IMR-90 (cell line): Measurements from ENCODE around the gene PBX4. TPM values are rescaled to one million over a fixed set of nuclear protein-coding genes. Genes with fewer than 3 reads are reported as not detected.

Source experiments
- ATAC-seq: fragments of 200-7000 bp; cut with Tn5 transposase; 2 replicates; pipeline ENCODE4 v1.9.1; 2020; ENCODE audit warnings: low read depth, mild to moderate bottlenecking, moderate library complexity
- BruUV-seq: library from RNA; stranded (reverse); fragments of 400-500 nt; replicated peaks from 2 replicates; lab custom pipeline; 2021; lab: Mats Ljungman, UMichigan
- CTCF ChIA-PET: fragments of 300-600 bp; formaldehyde crosslinking; extraction: SDS; loops from one replicate; lab custom pipeline; 2021; ENCODE audit warnings: antibody characterized with exemption; lab: Yijun Ruan, JAX
- POLR2A ChIA-PET: fragments of 300-600 bp; sonication (Branson Sonifier 250); formaldehyde crosslinking; loops from one replicate; lab custom pipeline; 2022; ENCODE audit warnings: antibody characterized with exemption; ENCODE audit not compliant: unreplicated experiment; lab: Charles Lee
- DNase-seq: peaks from one replicate; pipeline ENCODE4 v3.0.0; 2013
- H2AFZ ChIP-seq: replicated peaks from 2 replicates; pipeline ENCODE3; 2013; ENCODE audit warnings: low read length, mild to moderate bottlenecking; ENCODE audit not compliant: poor library complexity
- H2AK5ac ChIP-seq: 2 replicates; pipeline ENCODE4 v1.6.1; 2013; ENCODE audit warnings: low read depth, low read length, inconsistent platforms
- H2AK9ac ChIP-seq: replicated peaks from 2 replicates; pipeline ENCODE3; 2013; ENCODE audit warnings: mild to moderate bottlenecking, low read depth, low read length, moderate library complexity; ENCODE audit not compliant: poor library complexity
- H2BK120ac ChIP-seq: 2 replicates; pipeline ENCODE4 v1.6.1; 2013; ENCODE audit warnings: low read depth, low read length, inconsistent platforms
- H2BK15ac ChIP-seq: 3 replicates; pipeline ENCODE4 v1.6.1; 2013; ENCODE audit warnings: low read depth, low read length, inconsistent platforms
- H2BK20ac ChIP-seq: 2 replicates; pipeline ENCODE4 v1.6.1; 2013; ENCODE audit warnings: low read depth, mild to moderate bottlenecking, inconsistent platforms, low read length, moderate library complexity
- H2BK5ac ChIP-seq: 2 replicates; pipeline ENCODE4 v1.6.1; 2013; ENCODE audit warnings: mild to moderate bottlenecking, low read depth, low read length, inconsistent platforms; ENCODE audit not compliant: poor library complexity, severe bottlenecking
- H3K14ac ChIP-seq: replicated peaks from 2 replicates; pipeline ENCODE4 v1.6.1; 2013; ENCODE audit warnings: low read depth, low read length, inconsistent platforms
- H3K18ac ChIP-seq: 2 replicates; pipeline ENCODE4 v1.6.1; 2013; ENCODE audit warnings: low read depth, low read length, control low read depth
- H3K23ac ChIP-seq: 2 replicates; pipeline ENCODE4 v1.6.1; 2013; ENCODE audit warnings: low read depth, low read length, inconsistent platforms
- H3K27ac ChIP-seq: 2 replicates; pipeline ENCODE4 v1.5.1; 2013; ENCODE audit warnings: mild to moderate bottlenecking, control low read depth, low read length; ENCODE audit not compliant: insufficient read depth
- H3K27me3 ChIP-seq: 2 replicates; pipeline ENCODE4 v1.6.1; 2013; ENCODE audit warnings: low read length; ENCODE audit not compliant: control insufficient read depth, insufficient read depth
- H3K36me3 ChIP-seq: 2 replicates; pipeline ENCODE4 v1.6.1; 2013; ENCODE audit warnings: low read length, mixed read lengths; ENCODE audit not compliant: control insufficient read depth, insufficient read depth
- H3K4ac ChIP-seq: 2 replicates; pipeline ENCODE4 v1.6.1; 2013; ENCODE audit warnings: low read depth, low read length, inconsistent platforms
- H3K4me1 ChIP-seq: 2 replicates; pipeline ENCODE4 v1.6.1; 2013; ENCODE audit warnings: low read length, mixed read lengths; ENCODE audit not compliant: control insufficient read depth, insufficient read depth
- H3K4me2 ChIP-seq: 2 replicates; pipeline ENCODE4 v1.6.1; 2013; ENCODE audit warnings: low read depth, mild to moderate bottlenecking, control low read depth, low read length, moderate library complexity
- H3K4me3 ChIP-seq: 2 replicates; pipeline ENCODE4 v1.5.1; 2013; ENCODE audit warnings: low read depth, mild to moderate bottlenecking, control low read depth, low read length, moderate library complexity; ENCODE audit not compliant: insufficient read depth
- H3K56ac ChIP-seq: 2 replicates; pipeline ENCODE4 v1.6.1; 2013; ENCODE audit warnings: low read length, inconsistent platforms; ENCODE audit not compliant: insufficient read depth; ENCODE audit errors: extremely low read depth
- H3K79me1 ChIP-seq, 2 experiments: 2 replicates each; pipeline ENCODE4 v1.6.1; 2013; ENCODE audit warnings: low read length in 2 of 2, inconsistent platforms in 1 of 2, low read depth in 1 of 2
- H3K9ac ChIP-seq: 2 replicates; pipeline ENCODE4 v1.6.1; 2013; ENCODE audit warnings: low read depth, low read length, control low read depth
- H3K9me1 ChIP-seq: 2 replicates; pipeline ENCODE4 v1.6.1; 2013; ENCODE audit warnings: low read length, inconsistent platforms; ENCODE audit not compliant: insufficient read depth
- H3K9me3 ChIP-seq: 2 replicates; pipeline ENCODE4 v1.6.1; 2013; ENCODE audit warnings: low read length; ENCODE audit not compliant: control insufficient read depth, insufficient read depth
- H4K20me1 ChIP-seq: 2 replicates; pipeline ENCODE4 v1.6.1; 2013; ENCODE audit warnings: low read length, inconsistent platforms; ENCODE audit not compliant: insufficient read depth
- H4K5ac ChIP-seq: 2 replicates; pipeline ENCODE4 v1.6.1; 2013; ENCODE audit warnings: mild to moderate bottlenecking, low read depth, low read length, control low read depth
- H4K8ac ChIP-seq, 2 experiments: 2 replicates each; pipeline ENCODE4 v1.6.1; 2013; ENCODE audit warnings: low read depth in 2 of 2, low read length in 2 of 2, control low read depth in 1 of 2, inconsistent platforms in 1 of 2
- H4K91ac ChIP-seq: 2 replicates; pipeline ENCODE4 v1.6.1; 2013; ENCODE audit warnings: low read depth, low read length, inconsistent platforms; ENCODE audit not compliant: insufficient read depth
- CEBPB ChIP-seq: IDR thresholded peaks from 2 replicates; pipeline ENCODE4 v1.6.1; 2012; ENCODE audit warnings: low read depth, low read length, improper control_type of control experiment
- CHD1 ChIP-seq: IDR thresholded peaks from 2 replicates; pipeline ENCODE4 v1.6.1; 2012; ENCODE audit warnings: low read depth, low read length, improper control_type of control experiment
- ELK1 ChIP-seq: fragments of 150-350 bp; IDR thresholded peaks from 2 replicates; pipeline ENCODE4 v1.6.1; 2016; ENCODE audit warnings: low read depth, mild to moderate bottlenecking, low read length, moderate library complexity, borderline replicate concordance
- FOS ChIP-seq: fragments of 150-350 bp; IDR thresholded peaks from 2 replicates; pipeline ENCODE4 v1.6.1; 2016; ENCODE audit warnings: low read depth, low read length
- MAFK ChIP-seq: IDR thresholded peaks from 2 replicates; pipeline ENCODE4 v1.6.1; 2012; ENCODE audit warnings: low read depth, low read length, improper control_type of control experiment
- MAZ ChIP-seq: IDR thresholded peaks from 2 replicates; pipeline ENCODE4 v1.6.1; 2012; ENCODE audit warnings: low read depth, mild to moderate bottlenecking, low read length, improper control_type of control experiment, moderate library complexity, borderline replicate concordance
- MXI1 ChIP-seq: IDR thresholded peaks from 2 replicates; pipeline ENCODE4 v1.6.1; 2012; ENCODE audit warnings: low read depth, mild to moderate bottlenecking, low read length, moderate library complexity, borderline replicate concordance
- NFE2L2 ChIP-seq: fragments of 150-350 bp; IDR thresholded peaks from 2 replicates; pipeline ENCODE4 v1.6.1; 2016; ENCODE audit warnings: low read depth, mild to moderate bottlenecking, low read length
- POLR2A ChIP-seq: IDR thresholded peaks from 2 replicates; pipeline ENCODE4 v1.6.1; 2012; ENCODE audit warnings: mild to moderate bottlenecking, low read depth, low read length
- RAD21 ChIP-seq: IDR thresholded peaks from 2 replicates; pipeline ENCODE4 v1.6.1; 2012; ENCODE audit warnings: low read length, improper control_type of control experiment
- SMC3 ChIP-seq: fragments of 150-350 bp; IDR thresholded peaks from 2 replicates; pipeline ENCODE4 v1.6.1; 2016; ENCODE audit warnings: low read depth, mild to moderate bottlenecking, antibody characterized with exemption, low read length, moderate library complexity
- WGBS, 2 experiments: methylation state at CpG; one replicate each; pipeline versions ENCODE4 v1.1.5 to v1.1.7; 2013; ENCODE audit warnings: missing lambda C conversion rate in 2 of 2; ENCODE audit not compliant: insufficient read length in 1 of 2; ENCODE audit errors: extremely low coverage in 2 of 2; 5-methylcytosine and 5-hydroxymethylcytosine counted together
- dilution Hi-C: fragments of 300-500 bp; cut with HindIII; formaldehyde crosslinking; loops from one replicate; pipeline ENCODE4 v1.14.3; 2018; ENCODE audit warnings: low sequenced_read_pairs; ENCODE audit not compliant: unreplicated experiment
- in situ Hi-C: fragments of 300-500 bp; cut with MboI; formaldehyde crosslinking; loops from 3 replicates; pipeline ENCODE4 v1.14.3; 2019; ENCODE audit warnings: low sequenced_read_pairs, inconsistent platforms, mixed read lengths
- intact Hi-C: fragments of 100-400 bp; cut with micrococcal nuclease; formaldehyde crosslinking; loops from 2 replicates; pipeline ENCODE4 v1.10.0; 2022
- polyA plus RNA-seq, 3 experiments: library from polyadenylated mRNA; depleted of rRNA; stranded (reverse); fragments of >200 nt; gene quantifications; 2 replicates each; pipeline ENCODE4 v1.2.3, GENCODE V29; 2012; ENCODE audit warnings: low replicate concordance in 1 of 3
- total RNA-seq: library from RNA; depleted of rRNA; stranded (reverse); fragments of >200 nt; gene quantifications from 2 replicates; pipeline ENCODE4 v1.2.3, GENCODE V29; 2012
- TF ChIP-seq, protein P1 (sequence below): conservative IDR thresholded peaks from 2 replicates; pipeline ENCODE4 v1.5.1; 2012; ENCODE audit warnings: mild to moderate bottlenecking, low read depth, low read length, improper control_type of control experiment

Gene PBX4
- total and polyA plus RNA-seq, 2 of the 4 experiments (the other 2 are of a cell fraction), result 0.90 to 2.9 TPM

GRCh38 chr19:19650331-19650730 lies 31.8 kb upstream of the PBX4 start:
- H2BK20ac ChIP-seq, result no peak overlapping the region
- no peak overlapping the region for H4K8ac ChIP-seq
- no peaks in the 10 kb centered on the region for H3K9me3 ChIP-seq
- ATAC-seq (no peak), DNase-seq (no peak)
- no peak overlapping the region for H3K14ac ChIP-seq
- no peak overlapping the region for H2AK9ac ChIP-seq
- no peaks in the 10 kb centered on the region for H3K27me3 ChIP-seq
- H3K4me1 ChIP-seq, result no peaks in the 10 kb centered on the region
- H3K56ac ChIP-seq, result no peak overlapping the region
- no peak overlapping the region for H3K27ac ChIP-seq
- H2BK120ac ChIP-seq, result no peak overlapping the region
- H4K5ac ChIP-seq, result no peak overlapping the region
- BruUV-seq, result no TSS peak
- no peak overlapping the region for H2AK5ac ChIP-seq
- dilution Hi-C loops (no loop called here), intact Hi-C loops (no loop called here), in situ Hi-C loops (no loop called here)
- TF ChIP-seq, protein P1, sequence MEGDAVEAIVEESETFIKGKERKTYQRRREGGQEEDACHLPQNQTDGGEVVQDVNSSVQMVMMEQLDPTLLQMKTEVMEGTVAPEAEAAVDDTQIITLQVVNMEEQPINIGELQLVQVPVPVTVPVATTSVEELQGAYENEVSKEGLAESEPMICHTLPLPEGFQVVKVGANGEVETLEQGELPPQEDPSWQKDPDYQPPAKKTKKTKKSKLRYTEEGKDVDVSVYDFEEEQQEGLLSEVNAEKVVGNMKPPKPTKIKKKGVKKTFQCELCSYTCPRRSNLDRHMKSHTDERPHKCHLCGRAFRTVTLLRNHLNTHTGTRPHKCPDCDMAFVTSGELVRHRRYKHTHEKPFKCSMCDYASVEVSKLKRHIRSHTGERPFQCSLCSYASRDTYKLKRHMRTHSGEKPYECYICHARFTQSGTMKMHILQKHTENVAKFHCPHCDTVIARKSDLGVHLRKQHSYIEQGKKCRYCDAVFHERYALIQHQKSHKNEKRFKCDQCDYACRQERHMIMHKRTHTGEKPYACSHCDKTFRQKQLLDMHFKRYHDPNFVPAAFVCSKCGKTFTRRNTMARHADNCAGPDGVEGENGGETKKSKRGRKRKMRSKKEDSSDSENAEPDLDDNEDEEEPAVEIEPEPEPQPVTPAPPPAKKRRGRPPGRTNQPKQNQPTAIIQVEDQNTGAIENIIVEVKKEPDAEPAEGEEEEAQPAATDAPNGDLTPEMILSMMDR, result no peak
- no peak for TF ChIP-seq RAD21
- TF ChIP-seq SMC3, result no peak
- no peak for TF ChIP-seq POLR2A
- TF ChIP-seq MXI1, result no peak
- no peak for TF ChIP-seq FOS
- no peak for TF ChIP-seq CHD1
- no peak for TF ChIP-seq NFE2L2
- TF ChIP-seq MAZ, result no peak
- no peak for TF ChIP-seq ELK1
- TF ChIP-seq CEBPB, result no peak
- no peak for TF ChIP-seq MAFK
- H4K20me1 ChIP-seq, result no peaks in the 10 kb centered on the region
- no peak overlapping the region for H3K18ac ChIP-seq
- no peak overlapping the region for H2BK15ac ChIP-seq
- H4K91ac ChIP-seq, result no peak overlapping the region
- no peak overlapping the region for H2AFZ ChIP-seq
- CTCF ChIA-PET, result no interaction called here
- H3K4me2 ChIP-seq, result no peak overlapping the region
- no peak overlapping the region for H2BK5ac ChIP-seq
- POLR2A ChIA-PET, result no interaction called here
- H3K9ac ChIP-seq, result no peak overlapping the region
- no peaks in the 10 kb centered on the region; the same call in 1 of the 2 replicates for H3K9me1 ChIP-seq
- no peak overlapping the region for H3K4ac ChIP-seq
- H3K23ac ChIP-seq, result no peak overlapping the region
- H3K4me3 ChIP-seq, result no peak overlapping the region
- H3K79me1 ChIP-seq, result peaks cover 0 to 3% of the 10 kb centered on the region in 2 experiments; a peak in 1 of 4 replicates
- H3K36me3 ChIP-seq, result peaks cover 78% of the 10 kb centered on the region
- 100% methylated on average over 4 of the region's 9 CpGs; no CpG with 5 or more reads in 1 of the 2 experiments for WGBS, 2 experiments
